NCI-H82 treated with DMSO at 0.1 percent for 48 hours (cell line): ENCODE data around the gene CHRNG.

Experiments used
- DNase-seq: peaks from one replicate; lab custom pipeline; 2025; ENCODE audit not compliant: unreplicated experiment; lab: John Stamatoyannopoulos, UW

CHRNG gene

GRCh38 chr2:232574674-232575403 is 35.3 kb downstream of the CHRNG start:
- DNase-seq, result no peak

- no peak for DNase-seq
These were observed 35.9 kb downstream of the CHRNG start for GRCh38 chr2:232575404-232575746.

- DNase-seq, result no peak
These were observed 37.5 kb downstream of the CHRNG start for GRCh38 chr2:232576995-232577394.

GRCh38 chr2:232577841-232578240 is 38.3 kb downstream of the CHRNG start:
- DNase-seq, result no peak

- DNase-seq, result no peak
These were observed 39.1 kb downstream of the CHRNG start for GRCh38 chr2:232578626-232579025.

GRCh38 chr2:232580648-232580981 is 41.1 kb downstream of the CHRNG start:
- DNase-seq, result no peak

GRCh38 chr2:232581725-232582124 is 42.2 kb downstream of the CHRNG start:
- no peak for DNase-seq

GRCh38 chr2:232584238-232584637 is 44.7 kb downstream of the CHRNG start:
- DNase-seq, result no peak

GRCh38 chr2:232586943-232587505 is 47.5 kb downstream of the CHRNG start:
- DNase-seq, result no peak

GRCh38 chr2:232587512-232587911 is 48.0 kb downstream of the CHRNG start:
- no peak for DNase-seq

GRCh38 chr2:232588031-232588430 is 48.5 kb downstream of the CHRNG start:
- DNase-seq, result no peak

GRCh38 chr2:232588680-232589585 is 49.4 kb downstream of the CHRNG start:
- no peak for DNase-seq

GRCh38 chr2:232592772-232593395 is 53.4 kb downstream of the CHRNG start:
- no peak for DNase-seq

- no peak for DNase-seq
These were observed 54.5 kb downstream of the CHRNG start for GRCh38 chr2:232593982-232594381.
